Head of caudate nucleus (tissue), 42 donors: ENCODE results near the gene PSG6.
A peak's percentile ranks its signal among the peaks of the same experiment; 100 is the strongest.
"Not testable (repeated sequence)": the region's sequence is repeated elsewhere in the genome, so short reads cannot be mapped to it uniquely, and the experiment has no call there.

Experiments used
- DNase-seq, 42 donors: peaks; one replicate each; pipeline versions ENCODE4 v3.0.0 to v3.0.0-alpha.2; 2020 to 2021; ENCODE audit warnings: mixed read lengths in 7 of 42
- intact Hi-C: fragments of 100-400 bp; cut with DNase I; formaldehyde crosslinking; loops from one replicate; pipeline ENCODE4 v1.15.0; 2022

PSG6 gene

GRCh38 chr19:42872608-42873007, 45.1 kb downstream of the PSG6 start:
- intact Hi-C loops: no loop called here
- no peak for DNase-seq

- no peak for DNase-seq
- intact Hi-C loops: loop anchor here (5.0 kb wide), 1 partner anchor 65 kb away; no protein-coding TSS in a partner anchor
Measured at GRCh38 chr19:42857544-42857867, 60.2 kb downstream of the PSG6 start.

DNA sequence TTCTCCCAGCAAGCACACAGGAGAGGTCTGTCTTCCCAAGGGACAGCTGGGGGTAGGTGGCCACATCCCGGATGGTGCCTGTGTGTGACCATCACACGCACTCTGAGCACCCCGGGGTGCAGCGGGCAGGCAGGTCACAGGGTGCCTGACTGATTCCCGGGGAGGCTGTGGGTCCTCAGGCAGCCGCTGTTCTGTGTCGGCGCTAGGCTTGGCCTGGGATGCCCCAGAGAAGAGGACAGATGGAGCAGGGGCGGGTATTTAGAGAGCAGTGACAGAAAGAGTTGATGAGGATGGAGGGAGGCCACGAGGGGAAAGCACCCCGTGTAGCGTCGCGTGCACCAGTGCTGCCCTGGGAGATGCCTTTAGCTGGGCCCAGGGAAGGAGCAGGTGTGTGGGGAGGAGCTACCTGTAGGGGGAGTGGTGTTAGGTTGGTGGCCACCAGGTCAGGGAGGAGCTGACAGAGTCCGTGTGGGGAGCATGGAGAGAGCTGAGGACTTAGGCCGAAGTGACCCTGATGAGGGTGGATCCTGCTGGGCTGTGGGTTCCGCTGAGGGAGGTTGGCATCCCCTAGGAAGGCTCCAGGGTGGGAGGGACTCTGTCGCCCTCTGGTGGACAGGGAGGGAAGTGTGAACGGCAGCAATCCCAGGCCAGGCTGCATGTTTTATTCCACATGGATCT, 60.7 kb downstream of the PSG6 start:
- intact Hi-C loops: loop anchor here (5.0 kb wide), 1 partner anchor 65 kb away; no protein-coding TSS in a partner anchor
- DNase-seq: peak in 38 of 42 donors; percentile 13 to 84 (median 60)

DNA sequence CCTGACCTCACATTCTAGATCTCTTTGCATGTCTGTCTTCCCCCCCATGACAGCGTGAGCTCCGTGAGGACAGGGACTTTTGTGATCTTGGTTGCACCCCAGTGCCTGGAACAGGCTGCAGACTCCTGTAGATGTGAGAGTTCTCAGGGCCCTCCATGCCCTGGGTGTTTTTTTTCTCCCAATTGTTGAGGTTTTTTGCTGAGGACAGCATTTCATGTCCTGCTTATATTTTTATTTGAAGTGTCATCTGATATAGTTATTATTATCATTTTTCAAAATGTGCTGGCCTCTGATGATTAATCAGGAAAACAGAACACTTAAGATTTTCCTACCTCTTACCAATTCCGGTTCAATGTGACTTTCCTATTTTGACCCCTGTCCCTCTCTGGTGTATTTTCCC, 62.9 kb downstream of the PSG6 start:
- intact Hi-C loops: loop anchor here (5.0 kb wide), 1 partner anchor 62 kb away; no protein-coding TSS in a partner anchor

GRCh38 chr19:42853231-42853630, 64.5 kb downstream of the PSG6 start:
- intact Hi-C loops, DNase-seq: not testable (repeated sequence)

More for the DNA sequence above, 62.9 kb downstream of the PSG6 start:
- DNase-seq: not testable (repeated sequence)

DNA sequence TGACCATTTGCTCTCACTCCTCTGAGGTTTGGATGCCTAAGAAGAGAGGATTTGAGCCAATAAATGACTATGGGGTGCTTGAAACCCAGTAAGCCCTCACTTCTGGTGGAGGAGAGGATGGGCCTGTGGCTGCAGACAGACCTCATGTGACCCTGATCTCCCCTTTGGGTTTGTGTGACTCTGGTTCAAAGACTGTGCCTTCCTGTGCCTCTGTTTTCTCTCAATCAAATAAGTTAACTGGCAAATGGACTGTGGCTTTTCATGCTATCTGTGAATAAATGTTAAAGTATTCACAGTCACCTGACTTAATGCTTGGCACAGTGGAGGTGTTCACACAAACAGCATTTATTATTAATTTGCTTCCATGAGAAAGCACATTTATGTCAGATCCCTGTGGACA, 64.9 kb downstream of the PSG6 start:
- DNase-seq, intact Hi-C loops: not testable (repeated sequence)
